K562 (cell line): ENCODE results near the gene TARM1. TPM values are rescaled to one million over a fixed set of nuclear protein-coding genes. Genes with fewer than 3 reads are reported as not detected.

Experiments
- ATAC-seq: fragments of 200-7000 bp; cut with Tn5 transposase; 3 replicates; pipeline ENCODE4 v1.9.1; 2020; ENCODE audit warnings: moderate library complexity
- BruUV-seq: library from RNA; stranded (reverse); fragments of 400-500 nt; replicated peaks from 2 replicates; lab custom pipeline; 2021; lab: Mats Ljungman, UMichigan
- CTCF ChIA-PET: fragments of 300-600 bp; formaldehyde crosslinking; extraction: SDS; loops from one replicate; lab custom pipeline; 2021; ENCODE audit warnings: low intra/inter-chr PET ratio; lab: Yijun Ruan, JAX
- POLR2A ChIA-PET: fragments of 300-600, 350-650 bp; sonication (Branson Sonifier 250); formaldehyde crosslinking; extraction: SDS; loops from one replicate; lab custom pipeline; 2021; ENCODE audit warnings: antibody characterized with exemption, inconsistent platforms; lab: Yijun Ruan, JAX
- DNase-seq, 4 experiments: peaks; one replicate each; pipeline versions ENCODE4 v3.0.0 to v3.0.0-alpha.2; 2011 to 2018; ENCODE audit warnings: low spot score in 3 of 4, mixed read lengths in 3 of 4; ENCODE audit errors: extremely low read depth in 1 of 4
- FAIRE-seq: peaks from 2 replicates; lab custom pipeline; 2011; peaks lifted over from hg19 to GRCh38; lab: Jason Lieb, UNC
- H2AFZ ChIP-seq: 2 replicates; pipeline ENCODE4 v1.6.0; 2011; ENCODE audit warnings: low read depth, low read length, control low read depth, inconsistent platforms
- H3K27ac ChIP-seq: fragments of 200-600 bp; 3 replicates; pipeline ENCODE4 v1.8.0; 2011; ENCODE audit warnings: low read depth, mild to moderate bottlenecking, control low read depth, inconsistent platforms, low read length, moderate library complexity, mixed read lengths; ENCODE audit errors: extremely low read depth
- H3K27me3 ChIP-seq, 2 experiments: fragments of 300-600 bp in 1 of 2; 2 replicates in 1 of 2; 3 replicates in 1 of 2; pipeline versions ENCODE4 v1.6.0 to v1.8.0; 2011; ENCODE audit warnings: inconsistent platforms in 2 of 2, low read length in 2 of 2, mild to moderate bottlenecking in 1 of 2, mixed read lengths in 1 of 2, moderate library complexity in 1 of 2; ENCODE audit not compliant: control insufficient read depth in 2 of 2, insufficient read depth in 2 of 2
- H3K36me3 ChIP-seq: fragments of 300-600 bp; 3 replicates; pipeline ENCODE4 v1.8.0; 2011; ENCODE audit warnings: mild to moderate bottlenecking, low read length, inconsistent platforms; ENCODE audit not compliant: control insufficient read depth, insufficient read depth
- H3K4me1 ChIP-seq, 2 experiments: fragments of 200-600 bp in 1 of 2; replicated peaks in 1 of 2; 2 replicates in 1 of 2; 3 replicates in 1 of 2; pipeline versions ENCODE4 v1.5.1 to v1.8.0; 2011; ENCODE audit warnings: inconsistent platforms in 2 of 2, low read length in 2 of 2, mild to moderate bottlenecking in 1 of 2, mixed read lengths in 1 of 2, moderate library complexity in 1 of 2; ENCODE audit not compliant: control insufficient read depth in 2 of 2, insufficient read depth in 2 of 2
- H3K4me2 ChIP-seq: 2 replicates; pipeline ENCODE4 v1.6.1; 2011; ENCODE audit warnings: low read length, control low read depth, inconsistent platforms, mixed read lengths; ENCODE audit not compliant: insufficient read depth
- H3K4me3 ChIP-seq: fragments of 200-600 bp; sonication (generic), shearing (Covaris generic); 2 replicates; pipeline ENCODE4 v1.5.1; 2016; ENCODE audit warnings: control low read depth, inconsistent platforms
- H3K79me2 ChIP-seq: fragments of 200-600 bp; 3 replicates; pipeline ENCODE4 v1.8.0; 2011; ENCODE audit warnings: low read length, inconsistent platforms; ENCODE audit not compliant: control insufficient read depth, insufficient read depth
- H3K9ac ChIP-seq, 2 experiments: 2 replicates each; pipeline versions ENCODE4 v1.6.0 to v1.6.1; 2011; ENCODE audit warnings: low read depth in 2 of 2, low read length in 2 of 2, control low read depth in 1 of 2, inconsistent platforms in 1 of 2, mild to moderate bottlenecking in 1 of 2, mixed read lengths in 1 of 2; ENCODE audit not compliant: insufficient read depth in 1 of 2
- H3K9me1 ChIP-seq: one replicate; pipeline ENCODE4 v1.6.0; 2011; ENCODE audit warnings: inconsistent platforms, mild to moderate bottlenecking, low read length, moderate library complexity; ENCODE audit not compliant: control insufficient read depth, insufficient read depth
- H3K9me3 ChIP-seq: replicated peaks from 2 replicates; pipeline ENCODE4 v1.5.1; 2011; ENCODE audit warnings: low read depth, low read length, inconsistent platforms; ENCODE audit not compliant: control insufficient read depth, insufficient read depth
- H4K20me1 ChIP-seq: replicated peaks from 2 replicates; pipeline ENCODE4 v1.6.1; 2011; ENCODE audit warnings: low read length, inconsistent platforms, mixed read lengths; ENCODE audit not compliant: control insufficient read depth, insufficient read depth
- ARID2 ChIP-seq: fragments of 450-650 bp; IDR thresholded peaks from 2 replicates; pipeline ENCODE4 v1.6.1; 2017; ENCODE audit warnings: antibody characterized with exemption, mild to moderate bottlenecking
- CTCF ChIP-seq, 3 experiments: IDR thresholded peaks in 2 of 3; conservative IDR thresholded peaks in 1 of 3; 2 replicates each; pipeline ENCODE4 v1.5.1; 2011 to 2012; ENCODE audit warnings: low read length in 3 of 3, mild to moderate bottlenecking in 3 of 3, control low read depth in 2 of 3, improper control_type of control experiment in 1 of 3, inconsistent platforms in 1 of 3, low read depth in 1 of 3, mixed read lengths in 1 of 3, moderate library complexity in 1 of 3; ENCODE audit not compliant: insufficient read depth in 2 of 3
- ERF ChIP-seq: fragments of 450-650 bp; formaldehyde crosslinking; IDR thresholded peaks from 2 replicates; pipeline ENCODE4 v1.4.0; 2020; ENCODE audit warnings: mild to moderate bottlenecking, mixed read lengths
- ETS2 ChIP-seq: IDR thresholded peaks from 2 replicates; pipeline ENCODE4 v1.6.1; 2016; ENCODE audit warnings: borderline replicate concordance, missing genetic modification characterization, mild to moderate bottlenecking, moderate library complexity, missing compliant biosample characterization; ENCODE audit not compliant: poor library complexity, severe bottlenecking
- FOXO4 ChIP-seq: fragments of 450-650 bp; formaldehyde crosslinking; IDR thresholded peaks from 2 replicates; pipeline ENCODE4 v1.4.0; 2020; ENCODE audit warnings: mild to moderate bottlenecking, moderate library complexity
- KDM1A ChIP-seq, 2 experiments: fragments of 450-650 bp; IDR thresholded peaks; 2 replicates each; pipeline ENCODE4 v1.6.1; 2016; ENCODE audit warnings: mild to moderate bottlenecking in 2 of 2
- MCM2 ChIP-seq: fragments of 450-650 bp; IDR thresholded peaks from 2 replicates; pipeline ENCODE4 v1.6.1; 2017; ENCODE audit warnings: low read depth, mild to moderate bottlenecking
- NFIC ChIP-seq: fragments of 450-650 bp; IDR thresholded peaks from 2 replicates; pipeline ENCODE4 v1.6.1; 2017; ENCODE audit warnings: mild to moderate bottlenecking, inconsistent platforms
- RFX1 ChIP-seq: fragments of 450-650 bp; IDR thresholded peaks from 2 replicates; pipeline ENCODE4 v1.6.1; 2016; ENCODE audit warnings: mild to moderate bottlenecking, moderate library complexity
- RNF219 ChIP-seq: fragments of 250-450 bp; sonication (Bioruptor Pico); IDR thresholded peaks from 2 replicates; pipeline ENCODE4 v1.5.0; 2022; ENCODE audit warnings: mild to moderate bottlenecking
- SMARCA4 ChIP-seq: fragments of 450-650 bp; IDR thresholded peaks from 2 replicates; pipeline ENCODE4 v1.6.1; 2016
- TBP ChIP-seq: optimal IDR thresholded peaks from 2 replicates; pipeline ENCODE3; 2011; ENCODE audit warnings: low read depth, low read length, improper control_type of control experiment
- TSC22D4 ChIP-seq: fragments of 450-650 bp; IDR thresholded peaks from 2 replicates; pipeline ENCODE4 v1.6.1; 2016; ENCODE audit warnings: missing genetic modification characterization, missing biosample characterization, control low read depth
- ZBTB1 ChIP-seq: sonication (generic); formaldehyde crosslinking; IDR thresholded peaks from 2 replicates; pipeline ENCODE4 v1.8.1; 2023; ENCODE audit warnings: missing genetic modification reagents, low read depth, mild to moderate bottlenecking, borderline replicate concordance
- WGBS: fragments of 100-300 bp; shearing (Covaris generic); methylation state at CpG from one replicate; pipeline ENCODE4 v1.1.6; 2016; ENCODE audit warnings: low coverage, mixed read lengths; ENCODE audit not compliant: insufficient coverage; ENCODE audit errors: missing lambda C conversion rate; 5-methylcytosine and 5-hydroxymethylcytosine counted together
- in situ Hi-C: fragments of 300-500 bp; cut with MboI; formaldehyde crosslinking; loops from 4 replicates; pipeline ENCODE4 v1.15.0; 2018; ENCODE audit warnings: inconsistent platforms, mixed read lengths
- intact Hi-C: fragments of 100-400 bp; cut with micrococcal nuclease; formaldehyde crosslinking; loops from 2 replicates; pipeline ENCODE4 v1.14.2; 2022
- polyA plus RNA-seq, 8 experiments: library from polyadenylated mRNA; depleted of rRNA in 4 of 8; stranded (reverse) in 5 of 8; unstranded in 3 of 8; fragments of >200 nt; fragmentation: Nextera tagmentation in 2 of 8; fragmentation: Illumina TruSeq in 1 of 8; extraction: Ambion mirVana in 2 of 8; extraction: Trizol in 1 of 8; gene quantifications; 2 replicates each; pipeline versions ENCODE4 v1.2.1 to v1.2.3, GENCODE V29; 2011 to 2014; ENCODE audit warnings: inconsistent platforms in 1 of 8, missing spikeins in 1 of 8
- total RNA-seq, 7 experiments: library from RNA; depleted of rRNA in 6 of 7; stranded (reverse); fragments of >200 nt in 6 of 7; fragmentation: Illumina TruSeq in 2 of 7; extraction: Trizol in 2 of 7; gene quantifications; 2 replicates each; pipeline versions ENCODE4 v1.2.1 to v1.2.3, GENCODE V29; 2011 to 2021; ENCODE audit warnings: low replicate concordance in 1 of 7

The TARM1 gene
- total and polyA plus RNA-seq, 9 of the 15 experiments (the other 6 are each of a cell fraction or from before 2014, with no cell fraction given): not detected

DNA sequence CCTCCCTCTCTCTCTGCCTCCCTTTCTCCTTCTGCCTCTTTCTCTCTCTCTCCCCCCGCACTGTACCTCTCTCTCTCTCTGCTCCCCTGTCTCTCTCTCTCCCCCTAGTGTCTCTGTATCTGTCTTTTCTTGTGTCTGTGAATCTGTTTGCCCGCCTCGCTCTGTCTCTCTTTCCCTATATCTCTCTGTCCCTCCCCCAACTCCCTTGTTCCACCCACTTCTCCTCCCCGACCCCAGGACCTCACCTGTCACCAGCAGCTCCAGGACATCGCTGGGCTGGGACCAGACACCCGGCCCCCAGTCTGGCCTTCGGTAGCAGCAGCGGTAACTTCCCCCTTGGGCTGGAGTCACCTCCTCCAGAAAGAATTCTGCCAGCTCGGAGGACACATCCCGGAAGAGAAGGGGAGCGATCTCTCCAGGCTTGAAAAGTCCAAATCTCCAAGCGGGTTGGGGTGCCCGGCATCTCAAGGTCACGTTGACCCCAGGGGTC is 15.5 kb upstream of the TARM1 start:
- intact Hi-C loops (no loop called here), in situ Hi-C loops (no loop called here)
- Histone ChIP-seq H3K36me3 (no peaks in the 10 kb centered on the region), H3K4me2 (peak overlapping the region; percentile 62), H2AFZ (peak overlapping the region; percentile 68), H3K79me2 (no peaks in the 10 kb centered on the region), H3K9me1 (no peaks in the 10 kb centered on the region), H3K27me3 (peaks cover 0 to 9% of the 10 kb centered on the region in 2 experiments; a peak in 3 of 5 replicates), H3K9me3 (peaks cover 3% of the 10 kb centered on the region; the same call in 1 of the 2 replicates), H3K4me3 (peak overlapping the region; percentile 15; the same call in 1 of the 2 replicates), H3K4me1 (peaks cover 0 to 26% of the 10 kb centered on the region in 2 experiments; a peak in 3 of 5 replicates), H3K9ac (peak overlapping the region in 1 of 2 experiments; percentile 80; a peak in 2 of 4 replicates), H3K27ac (no peak overlapping the region), H4K20me1 (no peaks in the 10 kb centered on the region)
- peak; percentile 36 to 57 (median 46) for DNase-seq
- BruUV-seq: no TSS peak
- CTCF ChIA-PET: no interaction called here
- no peak for FAIRE-seq
- peak; percentile 77 for ATAC-seq
- WGBS: 6% methylated on average over 9 of the region's 14 CpGs
- POLR2A ChIA-PET: interaction anchor here (1.0 to 1.7 kb wide), 3 partner anchors 19 to 111 kb away, joined by 4 to 6 read pairs (median 5); partner anchors contain the start of genes CNOT3, PRPF31 and TFPT
- TF ChIP-seq FOXO4 (CRISPR knock-in tag) (no peak), CTCF (IDR thresholded peaks at IDR 0.05 in 2 of 3, conservative IDR thresholded peaks at IDR 0.05 in 1 of 3; ENCODE audit: insufficient read depth in 2 of 3, low read depth in 1 of 3, low read length in 3 of 3) (peak; percentile 19 to 48 (median 36); a peak in 3 of 6 replicates), KDM1A (IDR thresholded peaks at IDR 0.05) (0 out of 4 replicates have a peak, but pooled peaks of 1 of the 2 experiments have one; percentile 24), SMARCA4 (peak; percentile 58; the same call in 1 of the 2 replicates), ERF (CRISPR knock-in tag) (no peak), RNF219 (no peak), MCM2 (no peak), NFIC (peak; percentile 12; the same call in 1 of the 2 replicates), ETS2 (tag) (no peak), TSC22D4 (no peak), ARID2 (0 out of 2 replicates have a peak, but pooled peaks have one; percentile 52), RFX1 (no peak), TBP (peak; percentile 28), ZBTB1 (CRISPR knock-in tag) (no peak)
